ENCODE results near the gene MAPK10.

Gene MAPK10

GRCh38 chr4:85961887-85962286 is 398.0 kb downstream of the MAPK10 start:
- DNase-seq, result no peak

- no peak for DNase-seq
These were observed 403.4 kb downstream of the MAPK10 start for GRCh38 chr4:85956293-85956945.

DNA sequence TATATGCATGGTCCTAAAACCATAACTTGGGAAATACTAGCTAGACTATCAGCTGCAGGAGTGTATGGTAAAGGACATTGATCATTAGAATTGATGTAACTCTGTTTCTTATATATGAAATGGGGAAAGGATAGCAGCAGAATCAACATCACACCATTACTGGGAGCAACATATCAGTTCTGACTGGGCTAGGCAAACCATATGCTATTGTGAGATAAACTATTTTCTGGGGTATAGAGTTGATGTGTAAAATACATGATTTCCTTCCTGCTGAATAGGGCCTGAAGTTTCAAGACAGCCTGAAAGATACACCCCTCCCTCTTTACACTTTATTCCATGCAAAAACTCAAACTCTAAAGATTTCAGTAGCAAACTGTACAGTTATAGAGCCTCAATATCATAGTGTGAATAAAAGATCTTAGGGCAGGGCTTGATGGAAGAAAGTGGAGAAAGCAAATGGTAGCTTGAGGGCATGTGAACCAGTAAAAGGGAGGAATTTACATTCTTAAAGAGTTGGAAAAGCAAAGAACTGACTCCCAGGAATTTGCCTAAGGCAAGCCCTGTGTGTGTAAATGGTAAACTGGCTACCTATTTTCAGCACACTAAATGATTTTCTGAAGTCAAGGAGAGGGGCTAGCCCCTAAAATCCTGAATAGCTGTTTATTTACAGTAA is 404.1 kb downstream of the MAPK10 start:
- no peak for DNase-seq

GRCh38 chr4:85953651-85954018 is 406.2 kb downstream of the MAPK10 start:
- no peak for DNase-seq

DNA sequence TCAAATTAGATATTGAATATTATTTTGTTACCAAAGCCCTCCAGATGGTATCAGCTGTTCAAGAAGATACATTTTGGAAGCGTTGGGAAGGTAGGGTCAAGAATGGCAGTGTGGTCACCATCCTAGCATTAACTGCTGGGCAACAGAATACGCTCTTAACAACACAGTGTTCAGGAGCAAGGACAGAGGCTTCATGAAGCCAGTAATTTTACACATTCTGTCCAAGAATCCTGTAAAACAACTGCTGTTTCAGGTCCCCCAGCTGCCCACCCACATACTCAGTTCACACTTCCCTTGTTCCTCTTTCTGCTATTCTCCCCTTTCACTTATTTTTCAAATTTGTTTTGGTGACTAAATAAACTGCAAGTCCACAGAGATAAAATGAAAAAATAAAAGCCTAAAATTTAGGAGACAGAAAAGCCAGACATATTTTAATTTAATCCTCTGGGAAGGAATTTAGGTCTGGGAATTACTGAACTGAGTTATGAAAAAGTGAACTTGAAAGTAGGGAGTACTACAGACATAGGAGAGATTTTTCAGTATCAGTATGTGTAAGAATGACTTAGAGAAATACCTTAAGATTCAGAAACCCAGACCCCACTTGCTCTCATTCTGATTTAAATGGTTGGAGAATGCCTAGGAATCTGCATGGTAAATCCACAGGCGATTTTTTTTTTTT is 406.7 kb downstream of the MAPK10 start:
- no peak for DNase-seq

DNA sequence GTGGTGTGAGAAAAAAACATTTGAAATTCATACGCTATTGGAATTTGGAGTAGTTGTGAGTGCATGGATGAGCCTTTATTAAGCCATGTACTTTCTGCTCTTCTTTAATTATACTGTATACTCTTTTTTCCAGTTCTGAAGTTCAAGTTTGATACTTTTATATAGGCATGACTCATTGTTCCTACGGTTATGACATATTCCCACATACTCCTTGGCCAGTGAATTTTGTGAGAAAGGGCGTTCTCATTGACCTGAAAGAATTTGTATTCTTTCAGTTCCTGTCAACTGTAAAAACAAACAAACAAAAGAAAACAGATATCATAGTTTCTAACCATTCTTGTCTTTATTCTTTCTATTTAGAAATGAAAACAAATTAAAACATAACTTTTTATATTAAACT is 407.3 kb downstream of the MAPK10 start:
- no peak for DNase-seq

DNA sequence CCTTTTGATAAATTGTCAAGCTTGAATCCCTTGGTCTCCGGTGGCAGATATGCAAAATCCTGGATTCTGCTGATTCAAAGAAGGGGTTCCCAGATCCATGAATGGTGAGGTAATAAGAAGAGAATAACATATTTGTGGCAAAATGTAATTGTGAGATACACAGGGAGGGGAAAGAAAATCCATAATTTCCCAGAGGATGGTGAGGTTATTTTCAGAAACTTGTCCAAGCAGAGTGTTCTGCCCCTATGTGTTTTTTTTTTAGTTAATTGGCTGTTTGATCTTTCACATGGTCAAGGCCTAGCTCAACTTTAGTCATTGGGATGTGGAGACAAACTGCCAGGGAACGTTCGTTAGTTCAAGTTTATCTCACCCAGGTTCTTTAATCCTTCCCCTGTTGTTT is 408.8 kb downstream of the MAPK10 start:
- DNase-seq, result no peak

- DNase-seq, result no peak
These were observed 413.0 kb downstream of the MAPK10 start for GRCh38 chr4:85946821-85947220.

- DNase-seq, result no peak
These were observed 417.7 kb downstream of the MAPK10 start for GRCh38 chr4:85942107-85942506.

DNA sequence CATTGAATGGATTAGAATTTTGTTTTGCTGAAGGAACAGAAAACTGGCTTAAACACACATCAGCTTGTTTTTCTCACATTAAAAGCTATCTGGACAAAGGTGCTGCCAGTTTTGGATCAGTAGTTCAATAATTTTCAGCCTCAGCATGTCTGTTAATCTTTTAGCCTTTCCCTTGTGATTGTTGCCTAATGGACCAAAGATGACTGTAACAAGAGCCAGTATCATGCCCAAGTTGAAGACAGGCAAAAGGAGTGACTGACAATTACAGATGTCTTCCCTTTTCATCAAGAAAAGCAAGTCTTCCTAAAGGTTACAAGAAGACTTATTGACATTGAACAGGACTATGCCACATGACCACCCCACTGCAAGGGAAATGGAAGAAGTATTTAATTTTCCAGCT is 419.7 kb downstream of the MAPK10 start:
- no peak for DNase-seq
